ENCODE results near the gene LRRK1. TPM values are rescaled to one million over a fixed set of nuclear protein-coding genes. Genes with fewer than 3 reads are reported as not detected.

LRRK1 gene
- total RNA-seq, 2 experiments from 2014 or later, result 0.57 to 0.66 TPM

DNA sequence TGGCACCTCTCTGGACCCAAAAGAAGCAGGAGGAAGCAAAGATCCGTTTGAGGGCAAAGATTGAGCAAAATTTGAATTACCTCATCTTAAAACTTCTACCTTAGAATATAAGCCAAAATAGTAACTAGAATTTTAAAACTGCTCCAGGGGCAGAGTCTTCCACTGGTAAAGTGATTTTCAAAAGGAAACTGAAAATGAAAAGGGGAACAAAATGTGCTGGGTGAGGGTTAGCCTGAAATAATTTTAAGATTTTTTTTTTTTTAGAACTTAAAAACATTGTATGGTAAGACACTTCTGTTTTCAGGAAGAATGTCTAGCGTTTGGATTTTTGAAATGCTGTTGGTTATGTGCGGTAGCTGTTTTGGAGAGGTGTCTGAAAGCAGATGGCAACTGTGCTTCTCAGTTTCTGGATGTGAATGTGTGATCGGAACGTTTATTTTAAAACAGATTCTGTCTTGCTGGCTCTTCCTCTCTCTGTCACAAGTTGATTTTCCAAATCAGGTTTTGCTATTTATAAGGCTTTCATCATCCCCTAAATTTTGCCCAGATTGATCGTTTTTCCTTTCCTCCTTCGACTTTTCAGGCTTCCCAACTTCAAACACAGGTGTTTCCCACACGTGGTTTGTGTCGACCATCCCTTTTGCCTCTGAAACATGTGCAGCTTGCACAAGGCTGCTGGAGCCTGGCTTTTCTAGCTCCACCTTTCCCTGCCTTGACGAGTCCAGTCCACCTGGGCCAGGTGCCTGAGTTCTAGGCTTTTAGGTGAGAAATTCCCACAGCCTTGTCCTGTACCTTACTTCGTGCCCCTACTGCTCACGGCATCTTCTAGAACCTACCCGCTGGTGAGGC lies 3.3 kb downstream of the LRRK1 start:
- H3K27me3 Mint-ChIP-seq (ENCODE audit: low read depth), result peaks cover 43% of the 10 kb centered on the region
- H3K9me3 Mint-ChIP-seq (ENCODE audit: insufficient read depth), result no peaks in the 10 kb centered on the region
- ChIA-PET POLR2A (no interaction called here), CTCF (interaction anchor here (7.9 kb wide), 1 partner anchor 85 kb away, joined by 222 read pairs; no protein-coding TSS in a partner anchor)
- H3K4me3 Mint-ChIP-seq, result peak overlapping the region; percentile 37
- H3K4me1 Mint-ChIP-seq (ENCODE audit: low read depth), result peaks cover 22% of the 10 kb centered on the region
- no peak for ATAC-seq
- no peaks in the 10 kb centered on the region for H3K36me3 Mint-ChIP-seq (ENCODE audit: low read depth)
- no peak overlapping the region for H3K27ac Mint-ChIP-seq
- DNase-seq, result no peak

DNA sequence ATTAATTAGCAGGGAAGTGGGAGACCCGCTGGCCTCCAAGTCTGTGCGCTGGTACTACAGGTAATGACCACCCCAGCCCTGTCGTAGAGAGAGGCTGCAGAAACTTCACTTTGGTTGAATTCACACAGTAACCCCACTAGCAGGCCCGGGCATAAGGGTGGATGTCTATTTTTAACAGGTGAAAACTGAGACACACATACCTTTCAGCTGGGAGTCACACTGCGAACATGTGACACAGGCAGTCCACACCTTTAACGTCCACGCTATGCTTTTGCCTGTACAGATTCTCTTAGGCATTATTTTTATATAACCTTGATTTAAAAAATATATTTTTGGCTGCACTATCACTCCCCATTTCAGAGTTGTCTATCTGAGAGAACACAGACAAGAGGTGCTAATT lies 3.9 kb downstream of the LRRK1 start:
- Mint-ChIP-seq H3K27ac (no peak overlapping the region), H3K9me3 (ENCODE audit: insufficient read depth) (no peaks in the 10 kb centered on the region), H3K4me1 (ENCODE audit: low read depth) (peaks cover 21% of the 10 kb centered on the region), H3K27me3 (ENCODE audit: low read depth) (peaks cover 41% of the 10 kb centered on the region), H3K36me3 (ENCODE audit: low read depth) (no peaks in the 10 kb centered on the region), H3K4me3 (no peak overlapping the region)
- POLR2A ChIA-PET, result no interaction called here
- DNase-seq, result no peak
- CTCF ChIA-PET, result interaction anchor here (1.2 kb wide), 1 partner anchor 86 kb away, joined by 4 read pairs; no protein-coding TSS in a partner anchor
- no peak for ATAC-seq

DNA sequence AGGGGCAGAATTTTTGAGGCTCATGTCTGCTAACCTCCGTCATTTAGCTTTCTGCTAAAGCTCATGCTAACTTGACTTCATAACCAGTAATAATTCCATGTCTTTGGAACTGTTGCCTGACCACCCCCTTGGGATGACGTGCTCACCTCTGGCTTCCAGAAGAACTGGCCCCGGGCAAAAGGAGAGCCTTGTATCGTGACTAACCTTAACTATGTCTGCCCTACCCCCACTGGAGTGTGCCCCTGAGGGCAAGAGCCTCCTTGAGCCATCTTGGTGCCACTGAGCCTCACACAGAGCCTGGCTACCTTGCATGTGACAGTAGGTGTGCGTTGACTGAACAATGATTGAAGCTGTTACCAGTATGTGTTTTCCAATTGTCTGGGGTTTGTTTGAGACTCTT lies 4.7 kb downstream of the LRRK1 start:
- no peak overlapping the region for H3K27ac Mint-ChIP-seq
- POLR2A ChIA-PET, result no interaction called here
- peaks cover 14% of the 10 kb centered on the region for H3K4me1 Mint-ChIP-seq (ENCODE audit: low read depth)
- CTCF ChIA-PET, result interaction anchor here (1.2 kb wide), 1 partner anchor 85 kb away, joined by 4 read pairs; no protein-coding TSS in a partner anchor
- peaks cover 33% of the 10 kb centered on the region for H3K27me3 Mint-ChIP-seq (ENCODE audit: low read depth)
- H3K9me3 Mint-ChIP-seq (ENCODE audit: insufficient read depth), result no peaks in the 10 kb centered on the region
- no peaks in the 10 kb centered on the region for H3K36me3 Mint-ChIP-seq (ENCODE audit: low read depth)
- H3K4me3 Mint-ChIP-seq, result no peak overlapping the region
- ATAC-seq, result no peak
- DNase-seq, result no peak

GRCh38 chr15:100924436-100924835 lies 5.3 kb downstream of the LRRK1 start:
- H3K36me3 Mint-ChIP-seq (ENCODE audit: low read depth), result no peaks in the 10 kb centered on the region
- H3K27me3 Mint-ChIP-seq (ENCODE audit: low read depth), result peaks cover 33% of the 10 kb centered on the region
- no peaks in the 10 kb centered on the region for H3K9me3 Mint-ChIP-seq (ENCODE audit: insufficient read depth)
- ATAC-seq (no peak), DNase-seq (no peak)
- no peak overlapping the region for H3K27ac Mint-ChIP-seq
- H3K4me1 Mint-ChIP-seq (ENCODE audit: low read depth), result peaks cover 14% of the 10 kb centered on the region
- ChIA-PET POLR2A (no interaction called here), CTCF (no interaction called here)
- no peak overlapping the region for H3K4me3 Mint-ChIP-seq

- Mint-ChIP-seq H3K9me3 (ENCODE audit: insufficient read depth) (no peaks in the 10 kb centered on the region), H3K4me1 (ENCODE audit: low read depth) (peaks cover 10% of the 10 kb centered on the region), H3K27ac (no peak overlapping the region), H3K27me3 (ENCODE audit: low read depth) (peaks cover 25% of the 10 kb centered on the region), H3K36me3 (ENCODE audit: low read depth) (no peaks in the 10 kb centered on the region), H3K4me3 (no peak overlapping the region)
- ATAC-seq (no peak), DNase-seq (no peak)
- ChIA-PET CTCF (no interaction called here), POLR2A (no interaction called here)
These were observed 6.3 kb downstream of the LRRK1 start for GRCh38 chr15:100925480-100925879.

GRCh38 chr15:100926258-100926657 lies 7.1 kb downstream of the LRRK1 start:
- Mint-ChIP-seq H3K4me1 (ENCODE audit: low read depth) (peaks cover 10% of the 10 kb centered on the region), H3K27me3 (ENCODE audit: low read depth) (peaks cover 18% of the 10 kb centered on the region), H3K36me3 (ENCODE audit: low read depth) (no peaks in the 10 kb centered on the region), H3K9me3 (ENCODE audit: insufficient read depth) (no peaks in the 10 kb centered on the region), H3K4me3 (no peak overlapping the region), H3K27ac (no peak overlapping the region)
- DNase-seq (no peak), ATAC-seq (no peak)
- ChIA-PET POLR2A (no interaction called here), CTCF (no interaction called here)

- H3K9me3 Mint-ChIP-seq (ENCODE audit: insufficient read depth), result no peaks in the 10 kb centered on the region
- H3K4me3 Mint-ChIP-seq, result no peak overlapping the region
- CTCF ChIA-PET, result interaction anchor here (2.8 kb wide), 1 partner anchor 9 kb away, joined by 8 read pairs; the partner anchor contains the start of gene LRRK1
- H3K27me3 Mint-ChIP-seq (ENCODE audit: low read depth), result peaks cover 12% of the 10 kb centered on the region
- H3K27ac Mint-ChIP-seq, result no peak overlapping the region
- POLR2A ChIA-PET, result no interaction called here
- H3K36me3 Mint-ChIP-seq (ENCODE audit: low read depth), result no peaks in the 10 kb centered on the region
- ATAC-seq (no peak), DNase-seq (no peak)
- H3K4me1 Mint-ChIP-seq (ENCODE audit: low read depth), result peaks cover 8% of the 10 kb centered on the region
These were observed 8.0 kb downstream of the LRRK1 start for GRCh38 chr15:100926971-100927756.

GRCh38 chr15:100928632-100929280 lies 9.6 kb downstream of the LRRK1 start:
- Mint-ChIP-seq H3K9me3 (ENCODE audit: insufficient read depth) (no peaks in the 10 kb centered on the region), H3K27ac (no peak overlapping the region), H3K36me3 (ENCODE audit: low read depth) (no peaks in the 10 kb centered on the region), H3K4me3 (no peak overlapping the region), H3K27me3 (ENCODE audit: low read depth) (peaks cover 6% of the 10 kb centered on the region), H3K4me1 (ENCODE audit: low read depth) (no peaks in the 10 kb centered on the region)
- ATAC-seq (no peak), DNase-seq (no peak)
- CTCF ChIA-PET, result interaction anchor here (0.7 to 3.3 kb wide), 5 partner anchors 9 to 79 kb away, joined by 3 to 12 read pairs (median 3); partner anchors contain the start of gene LRRK1
- POLR2A ChIA-PET, result no interaction called here

DNA sequence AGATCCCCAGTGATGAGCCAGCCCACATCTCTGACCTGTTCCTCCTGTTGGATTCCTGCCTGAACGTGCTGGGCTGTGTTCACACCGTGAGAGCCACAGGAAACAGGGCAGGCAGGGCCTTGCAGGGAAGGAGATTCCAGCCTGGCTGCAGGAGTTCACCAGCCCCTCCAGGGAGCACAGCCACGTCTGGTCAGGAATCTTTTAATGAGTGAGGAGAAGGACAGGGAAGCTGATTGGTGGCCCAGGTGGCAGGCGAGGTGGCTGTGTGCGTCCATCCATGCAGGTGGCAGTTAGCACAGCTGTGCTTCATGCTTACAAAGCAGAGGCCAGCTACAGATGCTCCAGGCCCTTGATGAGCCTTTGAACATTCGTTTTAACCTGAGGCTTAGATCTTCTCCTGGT lies 10.5 kb downstream of the LRRK1 start:
- H3K36me3 Mint-ChIP-seq (ENCODE audit: low read depth), result no peaks in the 10 kb centered on the region
- H3K4me1 Mint-ChIP-seq (ENCODE audit: low read depth), result no peaks in the 10 kb centered on the region
- POLR2A ChIA-PET, result no interaction called here
- ATAC-seq (no peak), DNase-seq (no peak)
- H3K27me3 Mint-ChIP-seq (ENCODE audit: low read depth), result peaks cover 3% of the 10 kb centered on the region
- H3K9me3 Mint-ChIP-seq (ENCODE audit: insufficient read depth), result no peaks in the 10 kb centered on the region
- no peak overlapping the region for H3K4me3 Mint-ChIP-seq
- CTCF ChIA-PET, result interaction anchor here (2.8 to 3.3 kb wide), 2 partner anchors 11 to 78 kb away, joined by 8 to 12 read pairs; partner anchors contain the start of gene LRRK1
- H3K27ac Mint-ChIP-seq, result no peak overlapping the region

GRCh38 chr15:100930306-100930848 lies 11.2 kb downstream of the LRRK1 start:
- ATAC-seq (no peak), DNase-seq (no peak)
- POLR2A ChIA-PET, result no interaction called here
- Mint-ChIP-seq H3K4me3 (no peak overlapping the region), H3K4me1 (ENCODE audit: low read depth) (no peaks in the 10 kb centered on the region), H3K27ac (no peak overlapping the region), H3K36me3 (ENCODE audit: low read depth) (no peaks in the 10 kb centered on the region), H3K9me3 (ENCODE audit: insufficient read depth) (no peaks in the 10 kb centered on the region), H3K27me3 (ENCODE audit: low read depth) (peaks cover 3% of the 10 kb centered on the region)
- CTCF ChIA-PET, result interaction anchor here (3.3 kb wide), 1 partner anchor 77 kb away, joined by 12 read pairs; no protein-coding TSS in a partner anchor

DNA sequence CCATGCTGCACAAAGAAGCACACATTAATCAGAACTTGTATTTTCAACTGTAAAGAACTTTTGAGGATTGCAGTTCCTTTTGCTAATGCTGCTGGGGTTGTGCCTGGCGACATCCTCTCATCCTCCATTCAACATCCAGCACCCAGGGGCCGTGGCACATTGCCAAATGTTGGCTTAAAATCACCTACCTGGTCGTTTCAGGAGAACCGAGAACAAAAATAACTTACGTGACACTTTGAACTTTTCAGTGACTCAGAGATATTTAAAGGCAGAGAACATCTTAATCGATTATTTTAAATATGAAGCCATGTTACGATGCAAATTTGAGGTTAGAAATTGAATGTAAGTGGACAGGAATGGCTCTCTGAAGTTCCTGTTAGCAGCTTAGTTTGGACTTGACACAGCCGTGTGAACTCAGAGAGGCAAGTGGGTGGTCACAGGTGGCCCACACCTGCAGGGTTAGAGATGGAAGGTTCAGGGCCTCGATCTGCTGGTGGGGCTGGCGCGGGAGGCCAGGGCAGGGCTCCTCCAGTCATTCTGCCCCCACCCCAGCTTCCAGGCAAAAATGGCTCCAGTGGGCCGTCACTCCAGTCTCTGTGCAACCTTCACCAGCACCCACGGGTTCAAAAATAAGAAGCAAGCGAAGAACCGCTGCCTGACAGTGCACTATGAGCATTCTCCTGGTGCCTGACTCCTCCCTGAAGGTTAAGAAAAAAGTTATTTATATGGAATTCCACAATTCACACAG lies 12.2 kb downstream of the LRRK1 start:
- Mint-ChIP-seq H3K27ac (no peak overlapping the region), H3K27me3 (ENCODE audit: low read depth) (peaks cover 5% of the 10 kb centered on the region), H3K4me3 (no peak overlapping the region), H3K36me3 (ENCODE audit: low read depth) (no peaks in the 10 kb centered on the region), H3K9me3 (ENCODE audit: insufficient read depth) (no peaks in the 10 kb centered on the region), H3K4me1 (ENCODE audit: low read depth) (no peaks in the 10 kb centered on the region)
- ChIA-PET POLR2A (no interaction called here), CTCF (interaction anchor here (3.3 kb wide), 1 partner anchor 76 kb away, joined by 12 read pairs; no protein-coding TSS in a partner anchor)
- ATAC-seq (no peak), DNase-seq (no peak)
